Measurements from ENCODE around the gene ANKS1B.

DNA sequence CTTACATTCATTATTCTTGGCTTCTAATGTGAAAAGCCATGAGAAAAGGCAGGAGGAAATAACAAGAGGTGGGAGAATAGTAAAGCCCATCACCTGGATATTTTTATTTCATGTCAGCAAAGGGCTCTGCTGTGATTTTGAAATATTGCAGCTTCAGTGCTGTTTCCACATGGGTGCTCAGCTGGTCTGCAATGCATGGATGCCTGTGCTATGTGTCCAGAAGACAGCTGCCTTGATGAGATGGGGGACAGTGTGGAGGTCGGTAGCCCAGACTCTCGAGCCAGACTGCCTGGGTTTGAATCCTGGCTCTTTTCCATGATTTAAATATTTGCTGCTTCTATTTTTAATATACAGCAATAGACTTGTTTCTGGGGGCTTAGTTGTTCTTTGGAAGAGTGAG, 814.7 kb downstream of the ANKS1B start:
- TF ChIP-seq, protein P1, sequence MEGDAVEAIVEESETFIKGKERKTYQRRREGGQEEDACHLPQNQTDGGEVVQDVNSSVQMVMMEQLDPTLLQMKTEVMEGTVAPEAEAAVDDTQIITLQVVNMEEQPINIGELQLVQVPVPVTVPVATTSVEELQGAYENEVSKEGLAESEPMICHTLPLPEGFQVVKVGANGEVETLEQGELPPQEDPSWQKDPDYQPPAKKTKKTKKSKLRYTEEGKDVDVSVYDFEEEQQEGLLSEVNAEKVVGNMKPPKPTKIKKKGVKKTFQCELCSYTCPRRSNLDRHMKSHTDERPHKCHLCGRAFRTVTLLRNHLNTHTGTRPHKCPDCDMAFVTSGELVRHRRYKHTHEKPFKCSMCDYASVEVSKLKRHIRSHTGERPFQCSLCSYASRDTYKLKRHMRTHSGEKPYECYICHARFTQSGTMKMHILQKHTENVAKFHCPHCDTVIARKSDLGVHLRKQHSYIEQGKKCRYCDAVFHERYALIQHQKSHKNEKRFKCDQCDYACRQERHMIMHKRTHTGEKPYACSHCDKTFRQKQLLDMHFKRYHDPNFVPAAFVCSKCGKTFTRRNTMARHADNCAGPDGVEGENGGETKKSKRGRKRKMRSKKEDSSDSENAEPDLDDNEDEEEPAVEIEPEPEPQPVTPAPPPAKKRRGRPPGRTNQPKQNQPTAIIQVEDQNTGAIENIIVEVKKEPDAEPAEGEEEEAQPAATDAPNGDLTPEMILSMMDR (IDR thresholded peaks at IDR 0.05) = no peak
- TF ChIP-seq SIN3A (IDR thresholded peaks at IDR 0.05; ENCODE audit: borderline replicate concordance, insufficient read depth, low read depth, low read length) = no peak
- TF ChIP-seq, protein P2, sequence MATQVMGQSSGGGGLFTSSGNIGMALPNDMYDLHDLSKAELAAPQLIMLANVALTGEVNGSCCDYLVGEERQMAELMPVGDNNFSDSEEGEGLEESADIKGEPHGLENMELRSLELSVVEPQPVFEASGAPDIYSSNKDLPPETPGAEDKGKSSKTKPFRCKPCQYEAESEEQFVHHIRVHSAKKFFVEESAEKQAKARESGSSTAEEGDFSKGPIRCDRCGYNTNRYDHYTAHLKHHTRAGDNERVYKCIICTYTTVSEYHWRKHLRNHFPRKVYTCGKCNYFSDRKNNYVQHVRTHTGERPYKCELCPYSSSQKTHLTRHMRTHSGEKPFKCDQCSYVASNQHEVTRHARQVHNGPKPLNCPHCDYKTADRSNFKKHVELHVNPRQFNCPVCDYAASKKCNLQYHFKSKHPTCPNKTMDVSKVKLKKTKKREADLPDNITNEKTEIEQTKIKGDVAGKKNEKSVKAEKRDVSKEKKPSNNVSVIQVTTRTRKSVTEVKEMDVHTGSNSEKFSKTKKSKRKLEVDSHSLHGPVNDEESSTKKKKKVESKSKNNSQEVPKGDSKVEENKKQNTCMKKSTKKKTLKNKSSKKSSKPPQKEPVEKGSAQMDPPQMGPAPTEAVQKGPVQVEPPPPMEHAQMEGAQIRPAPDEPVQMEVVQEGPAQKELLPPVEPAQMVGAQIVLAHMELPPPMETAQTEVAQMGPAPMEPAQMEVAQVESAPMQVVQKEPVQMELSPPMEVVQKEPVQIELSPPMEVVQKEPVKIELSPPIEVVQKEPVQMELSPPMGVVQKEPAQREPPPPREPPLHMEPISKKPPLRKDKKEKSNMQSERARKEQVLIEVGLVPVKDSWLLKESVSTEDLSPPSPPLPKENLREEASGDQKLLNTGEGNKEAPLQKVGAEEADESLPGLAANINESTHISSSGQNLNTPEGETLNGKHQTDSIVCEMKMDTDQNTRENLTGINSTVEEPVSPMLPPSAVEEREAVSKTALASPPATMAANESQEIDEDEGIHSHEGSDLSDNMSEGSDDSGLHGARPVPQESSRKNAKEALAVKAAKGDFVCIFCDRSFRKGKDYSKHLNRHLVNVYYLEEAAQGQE (IDR thresholded peaks at IDR 0.05; ENCODE audit: insufficient read depth in 1 of 2, low read depth in 2 of 2, low read length in 1 of 2) = no peak
